Measurements from ENCODE around the gene DHFR.

The DHFR gene

GRCh38 chr5:80654054-80654390 lies 761 bp downstream of the DHFR start:
- no peak for DNase-seq (ENCODE audit: low read depth)

DNA sequence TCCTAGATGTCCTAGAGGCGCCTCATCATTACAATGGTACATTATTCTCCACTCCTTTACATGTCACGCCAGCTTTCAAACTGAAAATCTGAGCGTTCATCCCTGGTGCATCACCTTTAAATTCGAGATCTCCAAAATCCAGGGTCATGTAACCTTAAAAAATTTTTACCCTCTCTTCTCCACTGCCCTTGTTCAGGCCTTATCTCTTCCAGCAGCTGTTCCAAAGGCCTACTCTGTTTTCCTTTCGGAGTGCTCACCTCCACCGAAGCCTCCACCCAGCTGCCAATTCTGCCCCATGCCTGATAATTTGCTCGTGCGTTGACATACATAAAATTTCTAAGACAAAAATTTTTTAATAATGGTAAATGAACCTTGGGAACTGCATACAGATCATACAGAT lies 1.3 kb downstream of the DHFR start:
- no peak for DNase-seq (ENCODE audit: low read depth)

GRCh38 chr5:80646926-80647325 lies 7.9 kb downstream of the DHFR start:
- DNase-seq (ENCODE audit: low read depth), result no peak

- no peak for DNase-seq (ENCODE audit: low read depth)
Observed at GRCh38 chr5:80644900-80645299, 9.9 kb downstream of the DHFR start.

DNA sequence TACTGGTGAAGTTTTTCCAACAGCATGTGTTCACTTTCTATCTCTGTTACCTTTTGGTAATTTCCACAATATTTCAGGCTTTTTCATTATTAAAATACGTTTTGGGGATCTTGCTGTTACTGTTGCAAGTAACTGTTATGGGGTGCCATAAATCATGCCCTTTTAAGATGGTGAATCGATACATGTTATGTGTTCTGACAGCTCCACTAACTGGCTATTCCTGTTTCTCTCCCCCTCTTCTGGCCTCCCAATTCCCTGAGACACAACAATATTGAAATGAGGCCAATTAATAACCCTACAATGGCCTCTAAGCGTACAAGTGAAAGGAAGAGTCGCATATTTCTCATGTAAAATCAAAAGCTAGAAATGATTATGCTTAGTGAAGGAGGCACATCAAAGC lies 13.4 kb downstream of the DHFR start:
- DNase-seq (ENCODE audit: low read depth), result no peak

- no peak for DNase-seq (ENCODE audit: low read depth)
Observed at GRCh38 chr5:80634193-80634592, 20.6 kb downstream of the DHFR start.

GRCh38 chr5:80632700-80633099 lies 22.1 kb downstream of the DHFR start:
- DNase-seq (ENCODE audit: low read depth), result no peak

DNA sequence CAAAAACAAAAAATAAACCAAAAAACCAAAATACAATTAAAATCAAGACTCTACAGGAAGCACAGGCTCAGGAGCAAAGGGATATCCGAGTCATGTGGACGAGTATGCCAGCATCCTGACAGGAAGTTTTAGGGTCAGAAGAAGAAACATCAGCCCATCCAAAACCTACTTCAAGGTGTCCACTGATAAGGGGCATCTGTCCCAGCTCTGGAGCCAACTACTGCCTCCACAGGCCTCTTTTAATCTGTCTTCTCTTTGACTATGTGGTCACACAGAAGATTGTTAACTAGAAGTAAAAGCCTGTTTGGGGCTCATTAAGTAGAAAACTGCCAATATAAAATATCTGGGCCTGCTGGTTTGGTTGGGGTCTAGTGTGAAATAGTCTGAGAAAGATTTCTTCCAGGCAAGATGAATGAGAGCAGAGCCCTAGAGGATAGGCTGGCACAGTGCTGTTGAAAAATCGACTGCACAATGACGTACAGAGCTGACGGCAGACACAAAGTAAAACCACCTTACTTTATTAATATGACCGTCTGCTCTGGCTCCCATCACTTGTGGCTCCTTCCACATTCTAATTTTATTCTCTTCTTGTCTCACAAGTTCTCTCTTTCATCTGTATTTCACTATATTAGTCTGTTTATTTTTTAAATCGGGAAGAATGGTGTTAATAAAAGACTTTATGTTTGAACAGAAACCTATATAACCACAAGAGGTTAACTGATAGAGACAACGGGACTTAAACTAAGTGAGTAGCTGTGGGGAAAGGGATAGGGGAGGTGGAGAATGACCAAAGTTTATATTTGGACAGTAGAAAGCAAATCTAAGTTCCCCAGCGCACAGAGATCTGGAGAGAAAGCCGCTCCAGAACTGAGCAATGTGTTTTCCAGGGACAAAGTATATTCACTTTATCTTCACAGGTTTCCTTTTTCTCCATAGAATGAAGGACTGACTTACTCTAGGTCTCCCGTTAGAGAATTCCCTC lies 23.2 kb downstream of the DHFR start:
- DNase-seq (ENCODE audit: low read depth), result no peak

DNA sequence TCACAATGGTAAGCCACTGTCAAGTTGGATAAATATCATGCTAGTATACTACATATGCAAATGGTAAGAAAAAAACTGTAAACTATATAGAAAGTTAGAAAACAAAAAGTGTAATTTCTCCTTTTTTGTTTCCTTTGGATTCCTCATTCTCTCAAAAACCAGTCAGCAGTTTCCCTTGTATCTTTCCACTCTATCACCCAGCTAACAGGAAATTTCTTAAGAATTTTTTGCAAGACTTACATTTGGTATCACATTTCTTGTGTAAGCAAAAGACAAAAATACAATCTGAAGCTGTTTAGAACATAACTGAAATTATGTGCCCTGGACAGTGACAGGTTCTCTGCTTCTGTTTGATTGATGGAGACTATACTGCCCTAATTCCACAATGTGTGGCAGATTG lies 25.5 kb downstream of the DHFR start:
- no peak for DNase-seq (ENCODE audit: low read depth)

DNA sequence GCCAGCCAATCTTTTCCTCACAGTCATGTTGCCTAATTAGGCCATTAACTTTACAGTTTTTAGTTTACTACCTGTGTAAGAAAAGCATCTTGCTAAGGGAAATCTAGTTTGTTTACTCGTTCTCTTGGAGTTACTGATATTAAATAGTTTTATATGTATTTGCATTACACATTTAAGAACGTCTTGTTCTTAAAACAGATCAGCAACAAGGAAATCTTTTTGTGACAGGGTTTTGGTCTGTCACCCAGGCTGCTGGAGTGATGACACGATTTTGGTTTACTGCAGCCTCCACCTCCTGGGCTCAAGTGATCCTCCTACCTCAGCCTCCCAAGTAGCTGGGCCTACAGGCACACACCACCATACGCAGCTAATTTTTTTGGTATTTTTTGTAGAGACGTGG lies 29.6 kb downstream of the DHFR start:
- no peak for DNase-seq (ENCODE audit: low read depth)

- DNase-seq (ENCODE audit: low read depth), result no peak
Observed at GRCh38 chr5:80623999-80624398, 30.8 kb downstream of the DHFR start.

- DNase-seq (ENCODE audit: low read depth), result no peak
Observed at GRCh38 chr5:80622756-80623155, 32.0 kb downstream of the DHFR start.

- no peak for DNase-seq (ENCODE audit: low read depth)
Observed at GRCh38 chr5:80620211-80620610, 34.6 kb downstream of the DHFR start.

- no peak for DNase-seq (ENCODE audit: low read depth)
Observed at GRCh38 chr5:80619086-80619485, 35.7 kb downstream of the DHFR start.

GRCh38 chr5:80618438-80618837 lies 36.3 kb downstream of the DHFR start:
- no peak for DNase-seq (ENCODE audit: low read depth)

DNA sequence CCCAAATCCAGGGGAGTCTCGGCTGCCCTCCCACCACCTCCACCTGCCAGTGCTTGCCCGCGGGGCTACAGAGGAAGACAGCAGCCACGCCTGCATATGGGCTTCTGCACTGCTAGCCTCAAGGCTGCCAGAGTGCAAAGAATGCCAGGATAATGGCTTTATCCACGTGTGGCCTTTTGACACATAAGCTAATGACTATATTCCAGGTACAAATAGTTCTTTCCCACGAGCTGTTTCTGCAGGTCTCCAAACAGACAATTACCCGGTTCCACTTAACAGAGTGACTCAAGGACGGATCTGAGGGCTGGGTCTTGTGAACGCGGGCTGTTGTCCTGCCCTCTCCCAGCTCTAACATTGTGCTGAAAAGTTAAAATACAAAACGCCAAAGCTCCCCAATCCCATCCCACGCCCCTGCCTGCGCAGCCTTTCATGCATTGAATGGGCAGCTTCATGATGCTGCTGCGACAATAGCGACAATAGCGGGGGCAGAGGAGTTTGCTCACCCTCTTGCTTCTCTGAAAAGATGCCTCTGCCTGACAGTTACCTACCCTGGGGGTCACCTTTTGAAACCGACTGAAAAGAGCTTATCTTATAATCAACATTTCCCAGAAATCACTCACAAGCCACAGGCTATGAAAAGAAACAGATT lies 39.4 kb downstream of the DHFR start:
- DNase-seq (ENCODE audit: low read depth), result no peak

DNA sequence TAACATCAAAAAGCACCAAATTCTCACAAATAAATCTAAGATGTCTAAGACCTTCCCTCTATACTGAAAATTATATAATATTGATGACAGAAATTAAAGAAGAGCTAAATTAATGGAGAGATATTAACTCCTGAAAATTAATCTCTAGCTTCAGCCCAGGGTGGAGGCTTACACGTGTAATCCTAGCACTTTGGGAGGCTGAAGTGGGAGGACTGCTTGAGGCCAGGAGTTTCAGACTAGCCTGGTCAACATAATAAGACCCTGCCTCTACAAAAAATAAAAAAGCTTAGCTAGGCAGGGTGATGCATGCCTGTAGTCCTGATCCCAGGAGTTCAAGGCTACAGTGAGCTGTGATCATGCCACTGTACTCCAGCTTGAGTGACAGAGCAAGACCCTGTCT lies 45.1 kb downstream of the DHFR start:
- no peak for DNase-seq (ENCODE audit: low read depth)

DNA sequence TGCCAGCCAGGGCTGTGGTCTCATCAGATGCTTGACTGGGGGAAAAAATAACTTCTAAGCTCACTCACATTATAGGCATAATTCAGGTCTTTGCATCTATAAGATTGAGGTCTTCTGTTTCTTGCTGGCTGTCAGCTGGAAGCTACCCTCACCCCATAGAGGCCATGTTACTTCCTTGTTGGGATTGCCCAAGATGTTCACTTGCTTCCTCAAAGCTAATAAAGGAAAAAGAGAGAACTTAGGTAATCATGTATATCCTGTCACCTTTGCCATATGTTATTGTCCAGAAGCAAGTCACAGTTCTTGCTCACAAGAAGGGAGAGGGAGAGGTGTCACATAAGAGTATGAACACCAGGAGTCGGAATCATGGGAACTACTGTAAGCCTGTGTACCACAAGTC lies 46.1 kb downstream of the DHFR start:
- no peak for DNase-seq (ENCODE audit: low read depth)

DNA sequence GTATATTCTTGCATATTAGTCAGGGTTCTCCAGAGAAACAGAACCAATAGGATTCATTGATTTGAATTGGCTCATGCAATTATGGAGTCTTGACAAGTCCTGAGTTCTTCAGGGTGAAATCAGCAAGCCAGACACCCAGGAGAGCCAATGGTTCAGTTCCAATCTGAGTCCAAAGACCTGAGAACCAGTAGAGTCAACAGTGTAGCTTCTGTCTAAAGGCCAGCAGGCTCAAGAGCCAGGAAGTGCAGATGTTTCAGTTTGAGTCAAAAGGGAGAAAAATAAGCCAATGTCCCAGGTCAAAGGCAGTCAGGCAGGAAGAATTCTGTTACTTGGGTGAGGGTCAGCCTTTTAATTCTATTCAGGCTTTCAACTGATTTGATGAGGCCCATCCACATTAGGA lies 47.0 kb downstream of the DHFR start:
- no peak for DNase-seq (ENCODE audit: low read depth)

DNA sequence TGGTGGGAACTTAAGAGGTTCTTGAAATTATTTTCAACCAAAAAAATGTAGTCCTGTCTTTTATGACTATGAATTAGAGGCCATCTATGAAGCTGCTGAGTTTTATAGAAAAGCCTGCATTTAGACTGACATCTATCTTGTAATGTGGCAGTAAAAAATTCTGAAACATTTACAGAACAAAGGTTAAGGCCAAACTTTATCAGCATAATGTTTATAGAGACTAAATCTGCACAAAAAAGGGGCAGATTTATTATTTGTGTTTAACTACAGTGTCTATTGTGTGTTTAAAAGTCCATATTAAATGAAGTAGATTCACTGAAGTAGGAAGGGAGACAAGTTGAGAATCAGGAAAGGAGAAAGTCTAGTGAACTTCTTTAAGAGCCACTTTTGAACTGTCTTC lies 47.4 kb downstream of the DHFR start:
- DNase-seq (ENCODE audit: low read depth), result no peak

DNA sequence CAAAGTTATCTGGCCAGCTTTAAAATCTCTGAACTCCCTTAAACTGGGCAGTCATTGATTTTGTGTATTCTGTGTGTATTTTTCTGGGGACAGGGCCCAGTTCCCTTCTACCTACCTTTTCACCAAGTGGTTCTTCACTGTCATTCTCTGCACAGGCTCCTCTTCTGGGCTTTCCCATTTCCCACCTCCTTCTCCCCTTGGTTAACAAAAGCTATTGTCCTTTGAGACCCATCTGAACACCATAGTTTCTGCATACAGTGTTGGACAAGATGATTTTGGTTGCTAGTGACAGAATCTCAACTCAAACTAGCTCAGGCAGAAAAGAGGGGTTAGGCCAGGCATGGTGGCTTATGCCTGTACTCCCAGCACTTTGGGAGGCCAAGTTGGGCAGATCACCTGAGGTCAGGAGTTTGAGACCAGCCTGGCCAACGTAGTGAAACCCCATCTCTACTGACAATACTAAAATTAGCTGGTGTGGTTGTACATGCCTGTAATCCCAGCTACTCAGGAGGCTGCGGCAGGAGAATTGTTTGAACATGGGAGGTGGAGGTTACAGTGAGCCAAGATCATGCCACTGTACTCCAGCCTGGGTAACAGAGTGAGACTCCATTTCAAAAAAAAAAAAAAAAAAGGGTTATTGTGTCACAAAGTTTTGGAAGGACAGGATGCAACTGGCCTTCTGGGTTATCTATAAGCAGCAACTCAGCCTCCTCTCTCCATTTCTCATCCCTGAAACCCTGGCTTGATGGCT lies 53.7 kb downstream of the DHFR start:
- DNase-seq (ENCODE audit: low read depth), result no peak

DNA sequence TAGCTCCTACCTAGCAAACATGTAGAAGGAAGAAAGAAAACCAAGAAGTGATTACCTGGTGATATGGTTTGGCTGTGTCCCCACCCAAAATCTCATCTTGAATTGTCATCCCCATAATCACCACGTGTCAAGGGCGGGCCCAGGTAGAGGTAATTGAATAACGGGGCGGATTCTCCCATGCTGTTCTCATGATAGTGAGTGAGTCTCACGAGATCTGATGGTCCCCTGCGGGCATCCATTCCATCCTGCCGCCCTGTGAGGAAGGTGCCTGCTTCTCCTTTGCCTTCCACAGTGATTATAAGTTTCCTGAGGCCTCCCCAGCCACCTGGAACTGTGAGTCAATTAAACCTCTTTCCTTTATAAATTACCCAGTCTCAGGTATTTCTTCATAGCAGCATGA lies 57.3 kb downstream of the DHFR start:
- DNase-seq (ENCODE audit: low read depth), result no peak

DNA sequence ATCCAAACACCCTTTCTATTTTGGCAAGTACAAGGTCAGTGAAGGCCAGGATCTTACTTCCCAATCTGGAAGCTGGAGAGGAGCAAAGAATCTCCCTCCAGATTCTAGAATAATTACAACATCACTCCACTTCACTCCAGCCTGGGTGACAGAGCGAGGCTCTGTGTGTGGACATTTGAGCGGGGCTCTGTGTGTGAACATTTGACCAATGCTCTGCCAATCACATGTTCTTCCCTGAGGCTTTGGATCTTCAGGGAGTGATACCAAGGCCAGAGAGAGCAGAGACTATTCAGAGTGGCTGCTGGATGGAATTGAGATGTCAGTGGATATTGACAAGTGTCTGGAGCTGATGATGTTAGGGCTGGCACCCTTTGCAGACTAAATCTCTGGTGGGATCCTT lies 60.0 kb downstream of the DHFR start:
- DNase-seq (ENCODE audit: low read depth), result no peak

Measured in stimulated activated CD8-positive, alpha-beta memory T cell treated with anti-CD3 and anti-CD28 coated beads, Interleukin-15, amount 100 ng/mL, for 24 hours (primary cell).